HG03521 (cell line): ENCODE results near the gene PLA2G4F.

Experiments
- ATAC-seq: cut with Tn5 transposase; IDR thresholded peaks from one replicate; pipeline ENCODE4 v1.9.1; 2021; ENCODE audit warnings: mild to moderate bottlenecking, moderate library complexity; ENCODE audit not compliant: unreplicated experiment

Gene PLA2G4F

GRCh38 chr15:42148808-42149492 lies 7.5 kb downstream of the PLA2G4F start:
- no peak for ATAC-seq

GRCh38 chr15:42147431-42147735 lies 9.1 kb downstream of the PLA2G4F start:
- no peak for ATAC-seq

- no peak for ATAC-seq
Observed at GRCh38 chr15:42146551-42147430, 9.6 kb downstream of the PLA2G4F start.

- ATAC-seq, result no peak
Observed at GRCh38 chr15:42145546-42146455, 10.6 kb downstream of the PLA2G4F start.

- ATAC-seq, result no peak
Observed at GRCh38 chr15:42144841-42145375, 11.5 kb downstream of the PLA2G4F start.

- ATAC-seq, result no peak
Observed at GRCh38 chr15:42143866-42144625, 12.4 kb downstream of the PLA2G4F start.

GRCh38 chr15:42143356-42143755 lies 13.1 kb downstream of the PLA2G4F start:
- ATAC-seq, result no peak

GRCh38 chr15:42141795-42142667 lies 14.4 kb downstream of the PLA2G4F start:
- no peak for ATAC-seq

GRCh38 chr15:42141246-42141645 lies 15.2 kb downstream of the PLA2G4F start:
- ATAC-seq, result no peak

- no peak for ATAC-seq
Observed at GRCh38 chr15:42140383-42141070, 15.9 kb downstream of the PLA2G4F start.

- no peak for ATAC-seq
Observed at GRCh38 chr15:42139596-42139995, 16.8 kb downstream of the PLA2G4F start.

- ATAC-seq, result no peak
Observed at GRCh38 chr15:42138968-42139386, 17.5 kb downstream of the PLA2G4F start.

GRCh38 chr15:42138411-42138810 lies 18.0 kb downstream of the PLA2G4F start:
- ATAC-seq, result no peak

- no peak for ATAC-seq
Observed at GRCh38 chr15:42137461-42138261, 18.8 kb downstream of the PLA2G4F start.

- ATAC-seq, result no peak
Observed at GRCh38 chr15:42136513-42136912, 19.9 kb downstream of the PLA2G4F start.

GRCh38 chr15:42135351-42135750 lies 21.1 kb downstream of the PLA2G4F start:
- ATAC-seq, result no peak

GRCh38 chr15:42134617-42135245 lies 21.7 kb downstream of the PLA2G4F start:
- no peak for ATAC-seq
